ENCODE data around the gene QPCT. TPM values are rescaled to one million over a fixed set of nuclear protein-coding genes. Genes with fewer than 3 reads are reported as not detected.

QPCT gene
- total RNA-seq, 3 donors from 2014 or later = 5.5 to 7.0 (median 6.9) TPM

DNA sequence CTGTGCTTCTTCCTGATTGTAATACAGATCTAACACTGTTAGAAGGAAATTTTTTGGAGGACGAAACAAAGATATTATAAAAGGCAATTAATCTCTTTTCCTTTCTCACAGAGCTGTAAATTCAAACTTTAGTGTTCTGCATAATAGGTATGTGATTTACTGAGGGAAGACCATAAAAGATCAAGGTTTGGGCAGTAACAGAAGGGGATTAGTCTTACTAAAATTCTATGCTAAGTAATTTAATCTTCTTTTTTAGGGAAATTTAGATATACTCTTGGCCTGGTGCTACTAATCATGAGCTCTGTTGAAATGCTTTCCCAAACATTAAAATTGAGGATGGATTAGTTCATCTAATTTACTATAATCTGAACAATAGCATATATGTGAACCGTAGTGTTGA, 8.8 kb upstream of the QPCT start:
- Mint-ChIP-seq H3K9me3 (no peaks in the 10 kb centered on the region), H3K36me3 (ENCODE audit: insufficient read depth) (no peaks in the 10 kb centered on the region), H3K4me3 (no peak overlapping the region), H3K27me3 (ENCODE audit: low read depth) (peaks cover 10% of the 10 kb centered on the region), H3K4me1 (ENCODE audit: low read depth) (no peaks in the 10 kb centered on the region)
- DNase-seq (no peak), ATAC-seq (no peak)

DNA sequence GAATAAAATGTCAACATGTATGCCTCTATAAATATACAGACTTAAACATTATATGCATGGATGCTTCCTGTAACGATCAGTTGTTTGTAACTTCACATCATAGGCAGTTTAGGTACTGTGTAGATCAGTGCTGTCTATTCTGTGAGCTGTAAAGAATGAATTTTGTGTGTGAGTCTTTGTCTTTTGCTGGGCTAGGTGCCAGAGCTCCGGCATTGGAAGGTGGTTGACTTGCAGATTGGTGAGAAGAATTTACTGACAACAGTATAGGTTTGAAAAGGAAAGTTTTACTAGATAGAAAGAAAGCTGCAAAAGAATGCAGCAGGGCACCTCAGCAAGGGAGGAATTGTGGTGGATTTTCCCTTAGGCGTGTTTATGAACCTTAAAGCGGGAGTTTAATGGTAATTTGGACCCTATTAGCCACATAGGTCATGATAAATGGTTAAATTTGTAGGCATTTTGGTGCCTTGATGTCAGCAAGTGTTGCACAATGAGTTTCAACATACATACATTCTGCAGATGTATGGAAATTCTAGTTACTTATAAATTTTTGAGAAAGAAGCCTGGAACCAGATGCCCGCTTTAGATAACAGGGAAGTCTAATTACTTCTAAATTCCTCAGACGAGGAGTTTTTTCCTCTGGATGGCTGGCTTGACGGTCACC, 6.7 kb upstream of the QPCT start:
- Mint-ChIP-seq H3K36me3 (ENCODE audit: insufficient read depth) (no peaks in the 10 kb centered on the region), H3K9me3 (no peaks in the 10 kb centered on the region), H3K4me1 (ENCODE audit: low read depth) (no peaks in the 10 kb centered on the region), H3K27me3 (ENCODE audit: low read depth) (peaks cover 6% of the 10 kb centered on the region), H3K4me3 (peak overlapping the region; percentile 37)
- DNase-seq (no peak), ATAC-seq (no peak)

DNA sequence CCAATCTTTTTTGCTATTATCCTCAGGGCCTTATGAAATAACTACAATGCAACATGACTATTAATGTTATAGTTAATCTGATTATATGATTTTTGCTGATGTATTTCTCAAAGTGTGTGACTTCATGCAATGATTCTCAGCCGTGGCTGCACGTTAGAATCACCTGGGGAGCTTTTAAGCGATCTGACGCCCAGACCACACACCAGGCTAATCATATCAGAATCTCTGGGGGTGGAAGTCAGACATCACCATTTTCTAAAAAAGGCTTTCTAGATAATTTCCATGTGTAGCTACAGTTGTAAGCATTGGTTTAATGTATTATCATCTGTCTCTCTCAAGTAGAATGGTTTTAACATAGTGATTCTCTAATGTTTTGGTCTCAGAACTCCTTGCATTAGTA, 5.5 kb upstream of the QPCT start:
- no peak overlapping the region for H3K4me3 Mint-ChIP-seq
- peaks cover 6% of the 10 kb centered on the region for H3K27me3 Mint-ChIP-seq (ENCODE audit: low read depth)
- no peaks in the 10 kb centered on the region for H3K36me3 Mint-ChIP-seq (ENCODE audit: insufficient read depth)
- DNase-seq = no peak
- peak in 1 of 2 donors; percentile 32 for ATAC-seq
- H3K4me1 Mint-ChIP-seq (ENCODE audit: low read depth) = peaks cover 3% of the 10 kb centered on the region
- no peaks in the 10 kb centered on the region for H3K9me3 Mint-ChIP-seq

DNA sequence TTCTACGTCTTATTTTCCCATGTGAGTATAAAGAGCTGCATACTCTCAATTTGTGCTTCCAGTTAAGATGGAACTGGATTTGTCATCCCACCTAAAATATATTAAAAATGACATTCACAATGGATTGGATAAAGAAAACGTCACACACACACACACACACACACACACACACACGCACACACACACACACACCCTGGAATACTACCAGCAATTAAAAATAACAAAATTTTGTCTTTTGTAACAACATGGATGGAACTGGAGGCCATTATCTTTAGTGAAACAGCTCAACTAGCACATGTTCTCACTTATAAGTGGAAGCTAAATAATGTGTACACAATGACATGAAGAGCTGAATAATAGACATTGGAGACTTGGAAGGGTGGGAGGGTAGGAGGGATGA, 3.8 kb upstream of the QPCT start:
- ATAC-seq (no peak), DNase-seq (no peak)
- Mint-ChIP-seq H3K4me1 (ENCODE audit: low read depth) (peaks cover 11% of the 10 kb centered on the region), H3K9me3 (no peaks in the 10 kb centered on the region), H3K27me3 (ENCODE audit: low read depth) (peaks cover 9% of the 10 kb centered on the region), H3K4me3 (no peak overlapping the region), H3K36me3 (ENCODE audit: insufficient read depth) (no peaks in the 10 kb centered on the region)

DNA sequence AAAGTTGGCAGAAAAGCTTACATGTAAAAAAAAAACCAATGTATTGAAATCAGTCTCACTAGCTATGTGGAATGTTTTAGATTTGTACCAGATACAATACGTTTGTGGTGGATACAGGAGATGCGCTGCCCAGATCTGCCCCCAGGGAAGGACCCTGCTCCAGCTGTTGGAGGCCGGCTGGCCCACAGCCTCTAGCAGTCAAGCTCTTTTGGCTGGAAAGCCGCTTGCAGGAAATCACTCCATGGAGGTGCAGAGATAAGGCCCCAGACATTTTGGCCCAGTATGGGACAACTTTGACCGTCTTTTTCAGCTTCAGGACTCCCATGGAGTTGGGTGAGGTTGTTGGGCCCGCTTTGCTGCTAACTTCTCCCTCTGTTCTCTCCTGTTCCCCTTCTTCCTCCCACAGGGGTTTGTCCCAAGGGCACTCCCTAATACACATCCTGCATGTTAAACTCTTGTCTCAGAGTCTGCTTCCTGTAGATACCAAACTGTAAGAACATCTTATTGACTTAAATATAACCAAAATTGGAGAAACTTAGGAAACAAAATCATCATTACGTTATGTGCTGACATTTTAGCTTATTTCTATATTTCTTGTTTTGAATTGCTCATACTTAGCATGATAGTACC, 1.7 kb upstream of the QPCT start:
- ATAC-seq = no peak
- H3K4me3 Mint-ChIP-seq = no peak overlapping the region
- peaks cover 14% of the 10 kb centered on the region for H3K4me1 Mint-ChIP-seq (ENCODE audit: low read depth)

DNA sequence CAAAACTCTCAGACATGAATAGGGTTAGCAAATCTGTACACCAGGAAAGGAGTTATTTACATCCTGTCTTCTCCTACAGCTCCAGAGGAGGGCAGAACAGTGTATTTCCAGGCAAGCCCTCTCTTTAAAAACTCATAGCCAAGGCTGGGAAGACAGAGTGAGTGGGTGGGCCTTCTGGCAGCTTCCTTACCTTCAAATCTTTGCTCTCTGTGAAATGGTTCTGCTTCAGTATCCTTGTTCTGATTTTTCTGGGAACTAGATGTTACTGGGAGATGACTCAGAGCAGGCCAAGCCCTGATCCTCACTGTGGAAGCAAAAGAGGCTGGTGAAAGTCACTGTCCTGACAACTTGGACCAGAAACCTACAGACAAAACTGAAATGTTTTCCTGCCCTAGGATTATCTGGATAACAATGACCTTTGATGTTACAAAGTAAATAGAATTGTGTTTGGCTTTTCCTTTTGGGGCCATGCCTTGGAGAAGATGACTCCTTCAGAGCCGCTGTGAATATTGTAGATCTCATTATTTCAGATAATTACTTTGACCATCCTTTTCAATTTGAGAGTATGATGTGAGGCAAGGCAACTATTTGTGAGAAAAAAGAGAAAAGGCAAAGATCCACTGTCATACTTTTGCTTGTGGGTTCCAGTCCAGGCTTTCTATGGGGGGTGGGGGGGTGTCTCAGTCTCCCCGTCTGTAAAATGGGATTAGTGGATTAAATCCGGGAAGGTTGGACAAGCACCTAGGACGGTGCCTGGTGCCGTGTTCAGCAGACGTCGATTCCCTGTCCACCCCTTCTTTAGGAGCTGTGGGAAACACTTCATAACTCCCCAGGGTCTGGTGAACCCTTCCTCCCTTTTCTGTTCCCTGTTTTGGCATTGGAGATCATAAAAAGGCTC, 644 bp upstream of the QPCT start:
- ATAC-seq (no peak), DNase-seq (no peak)
- peaks cover 14% of the 10 kb centered on the region for H3K4me1 Mint-ChIP-seq (ENCODE audit: low read depth)
- H3K27me3 Mint-ChIP-seq (ENCODE audit: low read depth) = peaks cover 23% of the 10 kb centered on the region
- no peaks in the 10 kb centered on the region for H3K36me3 Mint-ChIP-seq (ENCODE audit: insufficient read depth)
- no peaks in the 10 kb centered on the region for H3K9me3 Mint-ChIP-seq
- H3K4me3 Mint-ChIP-seq = peak overlapping the region; percentile 80

More for the DNA sequence above, 1.7 kb upstream of the QPCT start:
- peaks cover 20% of the 10 kb centered on the region for H3K27me3 Mint-ChIP-seq (ENCODE audit: low read depth)
- no peaks in the 10 kb centered on the region for H3K36me3 Mint-ChIP-seq (ENCODE audit: insufficient read depth)
- H3K9me3 Mint-ChIP-seq = no peaks in the 10 kb centered on the region
- DNase-seq = no peak

DNA sequence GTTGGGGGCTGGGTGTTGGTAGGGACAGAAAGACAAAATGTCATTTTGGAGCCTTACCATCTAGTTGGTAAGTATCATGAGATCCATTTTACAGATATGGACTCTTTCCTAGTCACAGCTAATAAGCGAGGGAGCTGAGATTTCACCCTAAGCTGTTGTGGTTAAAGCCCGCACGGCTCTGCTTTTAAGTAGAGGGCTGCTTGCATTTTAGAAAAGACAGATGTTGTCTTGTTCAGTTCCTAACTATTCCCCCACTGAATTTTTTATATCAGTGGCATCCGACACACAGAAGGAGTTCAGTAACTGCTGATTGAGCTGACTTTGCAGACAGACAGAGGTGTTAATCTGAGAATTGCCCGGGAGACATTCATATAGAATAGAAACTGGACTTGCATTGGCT, 3.7 kb downstream of the QPCT start:
- Mint-ChIP-seq H3K4me1 (ENCODE audit: low read depth) (peaks cover 14% of the 10 kb centered on the region), H3K36me3 (ENCODE audit: insufficient read depth) (no peaks in the 10 kb centered on the region), H3K4me3 (no peak overlapping the region), H3K9me3 (no peaks in the 10 kb centered on the region), H3K27me3 (ENCODE audit: low read depth) (peaks cover 20% of the 10 kb centered on the region)
- DNase-seq (no peak), ATAC-seq (no peak)

DNA sequence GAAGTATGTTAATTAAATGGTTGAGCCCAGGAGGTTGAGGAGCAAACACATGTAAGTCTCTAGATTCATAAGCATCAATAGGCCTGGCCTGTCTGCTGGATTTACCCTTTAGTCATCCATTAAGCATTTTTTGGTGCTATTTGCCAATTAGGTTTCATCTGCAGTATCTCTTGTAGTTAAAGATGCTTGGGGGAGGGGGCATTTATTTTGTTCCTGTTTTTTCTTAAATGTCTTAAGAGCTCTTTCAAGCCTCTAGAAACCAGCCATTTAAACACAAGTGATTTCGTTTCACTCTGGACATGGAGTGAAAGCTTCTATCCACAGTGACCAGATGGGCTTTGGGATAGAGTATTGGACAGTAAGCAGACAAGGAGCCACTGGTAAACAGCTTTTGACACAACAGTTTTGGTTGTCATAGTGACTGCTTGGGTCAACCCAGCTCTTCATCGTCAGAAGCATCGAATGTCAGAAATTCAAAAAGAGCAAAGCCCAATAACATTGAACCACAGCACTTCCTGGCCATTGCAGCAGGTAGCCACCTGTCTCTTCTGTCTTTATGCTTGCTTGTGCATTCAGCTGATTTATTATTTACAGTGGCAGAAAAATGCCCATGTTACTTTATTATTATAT, 4.9 kb downstream of the QPCT start:
- Mint-ChIP-seq H3K9me3 (no peaks in the 10 kb centered on the region), H3K4me3 (no peak overlapping the region), H3K27me3 (ENCODE audit: low read depth) (peaks cover 25% of the 10 kb centered on the region), H3K4me1 (ENCODE audit: low read depth) (peaks cover 6% of the 10 kb centered on the region), H3K36me3 (ENCODE audit: insufficient read depth) (peaks cover 1% of the 10 kb centered on the region)
- DNase-seq (no peak), ATAC-seq (no peak)

DNA sequence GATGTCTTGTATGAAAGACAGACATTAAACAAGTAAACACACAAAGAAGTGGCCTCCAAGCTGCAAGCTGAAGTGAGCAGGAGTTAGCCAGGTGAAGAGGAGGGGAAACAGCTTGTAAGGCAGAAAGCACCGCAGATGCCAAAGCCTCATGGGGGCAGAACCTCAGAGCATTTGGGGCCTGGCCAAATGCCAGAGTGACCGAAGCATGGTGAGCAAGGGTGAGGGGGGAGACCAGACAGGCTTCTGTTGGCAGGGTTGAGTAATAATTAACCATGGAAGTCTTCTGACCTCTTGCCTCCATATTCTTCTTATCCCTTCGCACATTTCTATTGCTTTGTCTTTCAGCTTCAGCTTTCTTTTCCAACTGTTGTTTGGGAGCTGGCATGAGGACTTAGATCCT, 5.6 kb downstream of the QPCT start:
- H3K4me3 Mint-ChIP-seq = no peak overlapping the region
- H3K36me3 Mint-ChIP-seq (ENCODE audit: insufficient read depth) = peaks cover 1% of the 10 kb centered on the region
- H3K27me3 Mint-ChIP-seq (ENCODE audit: low read depth) = peaks cover 25% of the 10 kb centered on the region
- DNase-seq = no peak
- no peak for ATAC-seq
- H3K4me1 Mint-ChIP-seq (ENCODE audit: low read depth) = peaks cover 3% of the 10 kb centered on the region
- H3K9me3 Mint-ChIP-seq = no peaks in the 10 kb centered on the region

DNA sequence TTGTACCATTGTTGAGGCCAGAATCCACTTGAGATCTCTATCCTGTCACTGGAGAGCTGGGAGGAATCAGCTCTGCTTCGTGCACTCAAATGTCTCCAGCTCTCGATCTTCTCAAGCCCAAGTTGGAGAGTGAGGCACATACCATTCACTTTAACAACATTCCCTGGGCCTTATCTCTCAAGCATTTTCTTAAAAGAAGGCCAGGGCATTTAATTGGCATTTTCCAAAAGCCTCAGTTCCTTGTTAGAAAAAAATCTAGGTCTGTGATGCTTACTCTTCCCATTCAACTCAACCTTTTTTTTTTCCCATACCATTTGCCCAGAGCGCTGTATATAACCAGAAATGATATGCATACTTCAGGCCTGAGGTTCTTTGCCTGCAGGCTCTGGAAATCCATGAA, 10.1 kb downstream of the QPCT start:
- H3K4me3 Mint-ChIP-seq = no peak overlapping the region
- H3K27me3 Mint-ChIP-seq (ENCODE audit: low read depth) = peaks cover 17% of the 10 kb centered on the region
- H3K4me1 Mint-ChIP-seq (ENCODE audit: low read depth) = no peaks in the 10 kb centered on the region
- ATAC-seq (no peak), DNase-seq (no peak)
- H3K9me3 Mint-ChIP-seq = no peaks in the 10 kb centered on the region
- peaks cover 1% of the 10 kb centered on the region for H3K36me3 Mint-ChIP-seq (ENCODE audit: insufficient read depth)

DNA sequence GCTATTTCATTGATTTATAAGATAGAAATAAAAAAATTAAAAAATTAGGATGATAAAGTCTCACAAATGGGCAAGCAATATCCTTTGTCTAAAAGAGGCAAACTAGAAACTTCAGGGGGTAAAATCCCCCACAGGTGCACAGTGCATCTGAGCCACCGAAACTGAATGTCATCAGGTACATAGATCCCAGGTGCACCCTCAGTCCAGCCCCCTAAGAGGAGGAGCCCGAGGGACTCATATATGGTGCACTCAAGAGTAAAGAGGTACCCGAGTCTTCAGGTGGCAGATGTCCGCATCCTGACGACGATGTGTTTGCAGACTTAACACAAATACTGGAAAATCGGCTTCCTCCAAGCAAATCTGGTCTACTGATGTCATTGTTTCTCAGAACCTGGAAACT, 11.3 kb downstream of the QPCT start:
- ATAC-seq (no peak), DNase-seq (no peak)
- Mint-ChIP-seq H3K4me3 (no peak overlapping the region), H3K27me3 (ENCODE audit: low read depth) (peaks cover 24% of the 10 kb centered on the region), H3K4me1 (ENCODE audit: low read depth) (no peaks in the 10 kb centered on the region), H3K36me3 (ENCODE audit: insufficient read depth) (peaks cover 3% of the 10 kb centered on the region), H3K9me3 (no peaks in the 10 kb centered on the region)

DNA sequence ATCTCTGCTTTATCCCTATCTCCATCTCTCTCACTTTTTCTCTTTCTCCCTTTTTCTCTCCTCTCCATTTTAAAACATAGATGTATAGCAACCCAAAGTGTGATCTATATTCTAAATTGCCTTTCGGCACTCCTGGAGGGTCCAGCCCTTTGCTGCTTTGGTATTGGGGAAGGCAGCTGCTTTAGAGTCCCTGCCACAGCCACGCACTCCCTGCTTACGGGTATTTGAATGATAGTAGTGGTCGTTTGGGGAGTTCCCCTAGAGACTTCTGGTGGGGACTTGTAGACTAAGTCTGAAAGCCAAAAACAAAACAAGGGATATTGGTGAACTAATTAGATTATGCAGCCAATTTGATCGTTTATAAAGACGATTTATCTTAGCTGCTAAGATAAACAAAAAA, 11.9 kb downstream of the QPCT start:
- no peak for ATAC-seq
- H3K36me3 Mint-ChIP-seq (ENCODE audit: insufficient read depth) = peaks cover 3% of the 10 kb centered on the region
- DNase-seq = no peak
- H3K27me3 Mint-ChIP-seq (ENCODE audit: low read depth) = peaks cover 27% of the 10 kb centered on the region
- H3K4me1 Mint-ChIP-seq (ENCODE audit: low read depth) = no peaks in the 10 kb centered on the region
- no peak overlapping the region for H3K4me3 Mint-ChIP-seq
- no peaks in the 10 kb centered on the region for H3K9me3 Mint-ChIP-seq

DNA sequence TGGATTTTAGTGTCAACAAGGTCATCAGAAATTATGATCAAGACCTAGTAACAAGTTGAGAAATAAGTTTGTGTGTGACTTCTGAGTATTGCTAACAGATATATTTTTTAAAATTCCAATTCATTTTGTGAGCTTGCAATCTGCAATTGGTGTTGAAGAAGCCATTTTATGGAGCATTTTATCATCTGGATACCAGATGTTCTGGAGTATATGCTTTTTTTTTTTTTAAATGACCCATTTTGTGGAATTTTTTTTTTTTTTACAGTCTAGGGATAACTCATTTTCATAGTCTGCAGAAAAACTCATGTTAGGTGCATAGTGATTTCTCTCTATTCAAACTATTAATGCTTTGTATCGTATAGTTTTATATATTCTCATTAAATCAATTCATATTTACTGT, 12.6 kb downstream of the QPCT start:
- H3K27me3 Mint-ChIP-seq (ENCODE audit: low read depth) = peaks cover 29% of the 10 kb centered on the region
- no peaks in the 10 kb centered on the region for H3K9me3 Mint-ChIP-seq
- H3K4me3 Mint-ChIP-seq = no peak overlapping the region
- ATAC-seq (no peak), DNase-seq (no peak)
- no peaks in the 10 kb centered on the region for H3K4me1 Mint-ChIP-seq (ENCODE audit: low read depth)
- peaks cover 3% of the 10 kb centered on the region for H3K36me3 Mint-ChIP-seq (ENCODE audit: insufficient read depth)

DNA sequence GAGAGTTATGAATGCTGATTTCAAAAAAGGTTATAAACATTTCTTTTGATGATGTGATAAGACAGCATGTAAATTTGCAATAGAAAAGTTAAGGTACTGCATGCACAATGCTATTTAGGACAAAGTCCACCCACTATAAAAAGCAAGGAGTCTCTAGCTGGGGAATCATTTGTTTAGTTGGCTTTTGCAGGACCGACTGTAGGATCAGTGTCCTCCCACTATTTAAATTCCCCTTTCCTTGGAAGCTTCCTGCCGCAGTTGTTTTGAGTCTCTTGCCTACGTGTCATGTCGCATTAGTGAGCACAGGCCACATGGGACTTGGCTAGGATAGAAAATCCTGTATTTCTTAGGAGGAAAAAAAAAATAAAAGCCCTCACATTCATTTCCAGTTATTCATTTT, 13.1 kb downstream of the QPCT start:
- H3K36me3 Mint-ChIP-seq (ENCODE audit: insufficient read depth) = peaks cover 3% of the 10 kb centered on the region
- H3K9me3 Mint-ChIP-seq = no peaks in the 10 kb centered on the region
- H3K4me1 Mint-ChIP-seq (ENCODE audit: low read depth) = no peaks in the 10 kb centered on the region
- DNase-seq (no peak), ATAC-seq (no peak)
- H3K4me3 Mint-ChIP-seq = no peak overlapping the region
- peaks cover 31% of the 10 kb centered on the region for H3K27me3 Mint-ChIP-seq (ENCODE audit: low read depth)

All from activated T-cell treated with anti-CD3 and anti-CD28 coated beads, Interleukin-2, amount 50 U/mL, for 4 hours (primary cell).